Astrocyte (in vitro differentiated cells and primary cell): ENCODE results near the gene SPESP1.

ENCODE experiments used
- EZH2 ChIP-seq: IDR thresholded peaks from 2 replicates; pipeline ENCODE4 v1.6.1; 2012; ENCODE audit warnings: mild to moderate bottlenecking, low read length, inconsistent platforms; ENCODE audit not compliant: insufficient read depth
- TF ChIP-seq, protein P1 (sequence below): IDR thresholded peaks from 2 replicates; pipeline ENCODE4 v1.5.1; 2011; ENCODE audit warnings: low read depth, mild to moderate bottlenecking, inconsistent platforms, low read length, moderate library complexity; ENCODE audit not compliant: insufficient read depth

DNA sequence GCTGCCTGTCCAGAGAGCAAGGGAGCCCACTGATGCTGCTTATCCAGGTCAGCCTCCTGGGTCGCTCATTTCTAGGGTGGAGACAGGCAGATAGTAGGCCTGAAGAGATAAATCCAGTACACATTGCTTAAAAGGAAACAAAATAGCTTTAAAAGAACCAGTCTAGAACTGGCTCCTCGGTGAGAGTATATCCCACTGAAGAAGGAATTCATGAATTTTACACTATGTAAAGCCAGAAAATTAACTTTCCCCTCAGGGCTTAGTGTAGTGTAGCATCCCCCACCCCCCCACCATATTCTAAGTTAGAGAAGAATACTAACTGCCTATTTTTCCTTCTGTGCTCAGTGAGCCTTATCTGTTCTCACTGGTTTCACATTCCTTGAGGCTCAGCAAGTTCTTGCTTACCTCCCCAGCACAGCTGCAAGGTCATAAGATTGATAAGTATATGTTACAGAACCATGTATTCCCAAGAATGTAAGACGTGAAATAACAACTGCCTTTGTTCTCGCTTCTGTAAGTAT is 53.7 kb downstream of the SPESP1 start:
- TF ChIP-seq, protein P1, sequence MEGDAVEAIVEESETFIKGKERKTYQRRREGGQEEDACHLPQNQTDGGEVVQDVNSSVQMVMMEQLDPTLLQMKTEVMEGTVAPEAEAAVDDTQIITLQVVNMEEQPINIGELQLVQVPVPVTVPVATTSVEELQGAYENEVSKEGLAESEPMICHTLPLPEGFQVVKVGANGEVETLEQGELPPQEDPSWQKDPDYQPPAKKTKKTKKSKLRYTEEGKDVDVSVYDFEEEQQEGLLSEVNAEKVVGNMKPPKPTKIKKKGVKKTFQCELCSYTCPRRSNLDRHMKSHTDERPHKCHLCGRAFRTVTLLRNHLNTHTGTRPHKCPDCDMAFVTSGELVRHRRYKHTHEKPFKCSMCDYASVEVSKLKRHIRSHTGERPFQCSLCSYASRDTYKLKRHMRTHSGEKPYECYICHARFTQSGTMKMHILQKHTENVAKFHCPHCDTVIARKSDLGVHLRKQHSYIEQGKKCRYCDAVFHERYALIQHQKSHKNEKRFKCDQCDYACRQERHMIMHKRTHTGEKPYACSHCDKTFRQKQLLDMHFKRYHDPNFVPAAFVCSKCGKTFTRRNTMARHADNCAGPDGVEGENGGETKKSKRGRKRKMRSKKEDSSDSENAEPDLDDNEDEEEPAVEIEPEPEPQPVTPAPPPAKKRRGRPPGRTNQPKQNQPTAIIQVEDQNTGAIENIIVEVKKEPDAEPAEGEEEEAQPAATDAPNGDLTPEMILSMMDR, result no peak
- TF ChIP-seq EZH2, result no peak
